H1 (cell line): ENCODE data around the gene YPEL4. TPM values are rescaled to one million over a fixed set of nuclear protein-coding genes. Genes with fewer than 3 reads are reported as not detected.

Source experiments
- CTCF ChIA-PET: fragments of 300-600 bp; sonication (Branson Sonifier 250); formaldehyde crosslinking; loops from one replicate; lab custom pipeline; 2021; ENCODE audit not compliant: partially characterized antibody; lab: Charles Lee
- POLR2A ChIA-PET: fragments of 300-600 bp; sonication (Branson Sonifier 250); formaldehyde crosslinking; loops from one replicate; lab custom pipeline; 2021; ENCODE audit warnings: inconsistent platforms; ENCODE audit not compliant: partially characterized antibody; lab: Charles Lee
- DNase-seq, 2 experiments: peaks; one replicate each; pipeline versions ENCODE4 v3.0.0 to v3.0.0-alpha.2; 2010 to 2022; ENCODE audit warnings: low spot score in 2 of 2, low read depth in 1 of 2, mixed read lengths in 1 of 2
- FAIRE-seq: peaks from 2 replicates; lab custom pipeline; 2011; peaks lifted over from hg19 to GRCh38; lab: Jason Lieb, UNC
- H2AFZ ChIP-seq: 2 replicates; pipeline ENCODE4 v1.8.1; 2012; ENCODE audit warnings: low read length, inconsistent platforms
- H2AK5ac ChIP-seq: 2 replicates; pipeline ENCODE4 v1.6.1; 2013; ENCODE audit warnings: low read depth, low read length
- H2BK120ac ChIP-seq: replicated peaks from 2 replicates; pipeline ENCODE3; 2013; ENCODE audit warnings: low read depth, low read length, inconsistent platforms
- H2BK12ac ChIP-seq: 2 replicates; pipeline ENCODE4 v1.6.1; 2013; ENCODE audit warnings: low read depth, low read length
- H2BK15ac ChIP-seq: 2 replicates; pipeline ENCODE4 v1.6.1; 2013; ENCODE audit warnings: low read length
- H2BK20ac ChIP-seq: 2 replicates; pipeline ENCODE4 v1.6.1; 2013; ENCODE audit warnings: low read length
- H2BK5ac ChIP-seq: 2 replicates; pipeline ENCODE4 v1.6.1; 2013; ENCODE audit warnings: low read depth, low read length
- H3K14ac ChIP-seq: 2 replicates; pipeline ENCODE4 v1.6.1; 2013; ENCODE audit warnings: inconsistent platforms; ENCODE audit not compliant: insufficient read length
- H3K18ac ChIP-seq: 2 replicates; pipeline ENCODE4 v1.6.1; 2013; ENCODE audit warnings: low read length; ENCODE audit errors: extremely low read depth
- H3K23ac ChIP-seq: 2 replicates; pipeline ENCODE4 v1.6.1; 2013; ENCODE audit warnings: inconsistent platforms; ENCODE audit not compliant: insufficient read length
- H3K23me2 ChIP-seq: 2 replicates; pipeline ENCODE4 v1.6.1; 2013; ENCODE audit warnings: low read depth, low read length
- H3K27ac ChIP-seq: 2 replicates; pipeline ENCODE4 v1.6.1; 2011; ENCODE audit warnings: low read depth, low read length, inconsistent platforms
- H3K27me3 ChIP-seq, 4 experiments: replicated peaks in 1 of 4; 1 replicate in 1 of 4; 2 replicates in 3 of 4; pipeline versions ENCODE4 v1.6.1 to v1.8.1; 2011 to 2013; ENCODE audit warnings: low read length in 3 of 4, mild to moderate bottlenecking in 3 of 4, inconsistent platforms in 2 of 4, mixed read lengths in 2 of 4, moderate library complexity in 1 of 4; ENCODE audit not compliant: control insufficient read depth in 3 of 4, insufficient read depth in 3 of 4; ENCODE audit errors: extremely low read depth in 1 of 4
- H3K36me3 ChIP-seq, 4 experiments: 2 replicates each; pipeline versions ENCODE4 v1.6.1 to v1.8.1; 2011 to 2013; ENCODE audit warnings: mild to moderate bottlenecking in 4 of 4, low read length in 3 of 4, moderate library complexity in 2 of 4, control low read depth in 1 of 4, inconsistent platforms in 1 of 4; ENCODE audit not compliant: insufficient read depth in 4 of 4, control insufficient read depth in 2 of 4
- H3K4ac ChIP-seq: replicated peaks from 2 replicates; pipeline ENCODE3; 2013; ENCODE audit warnings: low read length, low read depth, mixed read lengths, inconsistent platforms; ENCODE audit not compliant: insufficient read length
- H3K4me1 ChIP-seq, 4 experiments: replicated peaks in 1 of 4; 1 replicate in 1 of 4; 2 replicates in 3 of 4; pipeline versions ENCODE4 v1.6.1 to v1.8.1; 2011 to 2013; ENCODE audit warnings: low read length in 3 of 4, inconsistent platforms in 2 of 4, mixed read lengths in 1 of 4; ENCODE audit not compliant: insufficient read depth in 4 of 4, control insufficient read depth in 3 of 4
- H3K4me2 ChIP-seq, 2 experiments: 2 replicates each; pipeline versions ENCODE4 v1.6.1 to v1.8.1; 2011 to 2013; ENCODE audit warnings: low read depth in 2 of 2, low read length in 2 of 2, control low read depth in 1 of 2, inconsistent platforms in 1 of 2, mild to moderate bottlenecking in 1 of 2; ENCODE audit not compliant: insufficient read depth in 1 of 2
- H3K4me3 ChIP-seq, 4 experiments: fragments of 200-600, 300-600 bp in 1 of 4; sonication (generic), shearing (Covaris generic), sonication (Bioruptor Twin) in 1 of 4; 2 replicates each; pipeline versions ENCODE4 v1.5.1 to v1.8.1; 2011 to 2016; ENCODE audit warnings: low read length in 4 of 4, low read depth in 3 of 4, control low read depth in 2 of 4, inconsistent platforms in 2 of 4, mild to moderate bottlenecking in 2 of 4, mixed read lengths in 1 of 4, moderate library complexity in 1 of 4; ENCODE audit not compliant: insufficient read depth in 2 of 4; ENCODE audit errors: extremely low read depth in 1 of 4
- H3K56ac ChIP-seq: replicated peaks from 2 replicates; pipeline ENCODE3; 2013; ENCODE audit warnings: low read depth, mild to moderate bottlenecking, mixed read lengths, low read length, inconsistent platforms; ENCODE audit not compliant: insufficient read length
- H3K79me1 ChIP-seq: 2 replicates; pipeline ENCODE4 v1.6.1; 2013; ENCODE audit warnings: low read depth, low read length, control low read depth
- H3K79me2 ChIP-seq, 2 experiments: 2 replicates each; pipeline versions ENCODE4 v1.6.1 to v1.8.1; 2012 to 2013; ENCODE audit warnings: low read length in 2 of 2, mild to moderate bottlenecking in 2 of 2, inconsistent platforms in 1 of 2; ENCODE audit not compliant: insufficient read depth in 2 of 2, control insufficient read depth in 1 of 2
- H3K9ac ChIP-seq, 4 experiments: replicated peaks in 1 of 4; 1 replicate in 1 of 4; 2 replicates in 3 of 4; pipeline versions ENCODE4 v1.6.1 to v1.8.1; 2011 to 2013; ENCODE audit warnings: low read depth in 3 of 4, low read length in 3 of 4, control low read depth in 2 of 4, mild to moderate bottlenecking in 2 of 4, moderate library complexity in 2 of 4, inconsistent platforms in 1 of 4; ENCODE audit errors: extremely low read depth in 1 of 4
- H3K9me3 ChIP-seq, 2 experiments: 2 replicates each; pipeline versions ENCODE4 v1.6.1 to v1.8.1; 2012 to 2013; ENCODE audit warnings: mild to moderate bottlenecking in 2 of 2, moderate library complexity in 2 of 2, control low read depth in 1 of 2, inconsistent platforms in 1 of 2, low read depth in 1 of 2, low read length in 1 of 2, mixed read lengths in 1 of 2; ENCODE audit not compliant: insufficient read depth in 2 of 2
- H4K20me1 ChIP-seq, 2 experiments: replicated peaks in 1 of 2; 2 replicates each; pipeline versions ENCODE3 to v1.8.1; 2011 to 2013; ENCODE audit warnings: inconsistent platforms in 2 of 2, low read length in 2 of 2, mild to moderate bottlenecking in 1 of 2; ENCODE audit not compliant: insufficient read depth in 2 of 2, control insufficient read depth in 1 of 2
- H4K5ac ChIP-seq: 2 replicates; pipeline ENCODE4 v1.6.1; 2013; ENCODE audit warnings: low read length, low read depth, mixed read lengths, inconsistent platforms; ENCODE audit not compliant: insufficient read length
- H4K8ac ChIP-seq: 2 replicates; pipeline ENCODE4 v1.8.0; 2013; ENCODE audit warnings: mild to moderate bottlenecking, moderate library complexity, low read length, inconsistent platforms; ENCODE audit not compliant: insufficient read depth; ENCODE audit errors: extremely low read depth
- H4K91ac ChIP-seq: replicated peaks from 2 replicates; pipeline ENCODE3; 2013; ENCODE audit warnings: low read length, mixed read lengths, inconsistent platforms; ENCODE audit not compliant: insufficient read length
- EGR1 ChIP-seq: IDR thresholded peaks from 2 replicates; pipeline ENCODE4 v1.6.1; 2011; ENCODE audit warnings: low read depth, low read length, borderline replicate concordance
- KDM1A ChIP-seq: fragments of 200-600, 300-600 bp; sonication (generic); IDR thresholded peaks from 2 replicates; pipeline ENCODE4 v1.7.1; 2016; ENCODE audit warnings: mild to moderate bottlenecking, low read length, borderline replicate concordance
- PHF8 ChIP-seq: fragments of 200-600 bp; sonication (generic); conservative IDR thresholded peaks from 2 replicates; pipeline ENCODE4 v1.7.1; 2012; ENCODE audit warnings: low read depth, mild to moderate bottlenecking, inconsistent platforms, low read length, moderate library complexity
- TEAD4 ChIP-seq: IDR thresholded peaks from 2 replicates; pipeline ENCODE4 v1.6.1; 2012; ENCODE audit warnings: low read depth, low read length, inconsistent platforms, mixed read lengths
- whole genome bisulfite sequencing, 2 experiments: shearing (Covaris generic) in 1 of 2; methylation state at CpG; one replicate each; pipeline versions ENCODE4 v1.1.6 to v1.1.7; 2013 to 2015; ENCODE audit warnings: low lambda C conversion rate in 2 of 2, mixed read lengths in 2 of 2, inconsistent platforms in 1 of 2, low coverage in 1 of 2, missing lambda C conversion rate in 1 of 2; ENCODE audit not compliant: insufficient replicate concordance in 2 of 2, insufficient coverage in 1 of 2, insufficient read length in 1 of 2; ENCODE audit errors: extremely low coverage in 1 of 2, missing lambda C conversion rate in 1 of 2; 5-methylcytosine and 5-hydroxymethylcytosine counted together
- polyA plus RNA-seq, 7 experiments: library from polyadenylated mRNA; depleted of rRNA in 3 of 7; stranded (reverse) in 5 of 7; unstranded in 2 of 7; fragments of >200 nt in 5 of 7; fragments of 200-250 nt in 2 of 7; gene quantifications; 1 replicate in 5 of 7; 2 replicates in 1 of 7; 4 replicates in 1 of 7; pipeline versions ENCODE4 v1.2.1 to v1.2.3, GENCODE V29; 2011 to 2013; ENCODE audit warnings: missing spikeins in 2 of 7, mixed read lengths in 2 of 7
- total RNA-seq: library from RNA; stranded (reverse); fragmentation: NEBNext Ultra II Directional; extraction: Animal tissue kit (Norgen Biotek cat#: 25700); gene quantifications from 2 replicates; pipeline ENCODE4 v1.2.1, GENCODE V29; 2021

YPEL4 gene
- total and polyA plus RNA-seq, 2 of the 8 experiments (the other 6 are each of a cell fraction or from before 2014, with no cell fraction given), result 0.13 to 0.38 TPM

DNA sequence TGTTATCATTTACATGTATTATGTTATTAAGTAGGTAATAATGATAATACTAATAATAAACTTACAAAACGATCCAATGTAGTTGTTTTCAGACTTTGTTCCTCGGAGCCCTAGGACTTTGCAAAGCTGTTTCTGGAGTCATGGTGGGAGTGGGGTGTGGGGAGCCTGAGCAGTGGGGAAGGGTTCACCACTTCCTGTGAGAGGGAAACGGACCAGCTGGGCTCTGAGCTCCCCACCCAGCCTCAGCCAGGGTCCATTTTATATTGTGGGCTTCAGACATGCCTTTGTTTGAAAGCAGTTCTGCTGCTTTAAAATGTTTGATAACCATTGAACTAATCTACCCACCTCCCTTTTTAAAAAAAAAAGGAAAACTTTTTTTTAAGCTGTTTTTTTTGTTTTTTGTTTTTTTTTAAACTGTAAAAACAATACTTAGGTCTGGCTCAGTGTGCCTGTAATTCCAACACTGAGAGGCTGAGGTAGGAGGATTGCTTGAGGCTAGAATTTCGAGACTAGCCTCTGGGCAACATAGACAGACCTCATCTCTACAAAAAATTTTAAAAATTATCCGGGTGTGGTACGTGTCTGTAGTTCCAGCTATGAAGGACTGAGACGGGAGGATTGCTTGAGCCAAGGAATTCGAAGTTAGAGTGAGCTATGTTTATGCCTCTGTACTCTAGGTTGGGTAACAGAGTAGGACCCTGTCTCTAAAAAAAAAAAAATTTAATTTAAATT lies 45.2 kb downstream of the YPEL4 start:
- H2BK15ac ChIP-seq, result no peak overlapping the region
- H3K56ac ChIP-seq, result no peak overlapping the region
- H3K23ac ChIP-seq, result no peak overlapping the region
- H3K27ac ChIP-seq, result no peak overlapping the region
- no peaks in the 10 kb centered on the region for H3K79me2 ChIP-seq
- 78% methylated on average over 8 of the region's 8 CpGs; no CpG with 5 or more reads in 1 of the 2 experiments for WGBS, 2 experiments
- H2AK5ac ChIP-seq, result no peak overlapping the region
- no peak overlapping the region for H3K18ac ChIP-seq
- ChIA-PET CTCF (interaction anchor here (0.7 to 20.2 kb wide), 12 partner anchors 10 to 1276 kb away, joined by 3 to 286 read pairs (median 4); partner anchors contain the start of gene UBE2L6), POLR2A (interaction anchor here (0.7 to 51.1 kb wide), 10 partner anchors 9 to 174 kb away, joined by 3 to 1546 read pairs (median 4); partner anchors contain the start of genes CLP1, UBE2L6 and YPEL4)
- H4K91ac ChIP-seq, result no peak overlapping the region
- H3K23me2 ChIP-seq, result no peaks in the 10 kb centered on the region
- no peaks in the 10 kb centered on the region for H3K79me1 ChIP-seq
- H3K9me3 ChIP-seq, result no peaks in the 10 kb centered on the region
- H3K9ac ChIP-seq, result no peak overlapping the region
- no peaks in the 10 kb centered on the region for H4K20me1 ChIP-seq
- H3K4me1 ChIP-seq, result no peaks in the 10 kb centered on the region
- H3K4me3 ChIP-seq, result no peak overlapping the region
- H3K4me2 ChIP-seq, result no peak overlapping the region
- DNase-seq (no peak), FAIRE-seq (no peak)
- H2BK5ac ChIP-seq, result no peak overlapping the region
- no peak overlapping the region for H4K5ac ChIP-seq
- no peak overlapping the region for H2BK120ac ChIP-seq
- H3K27me3 ChIP-seq, result no peaks in the 10 kb centered on the region
- H3K14ac ChIP-seq, result no peak overlapping the region
- no peak overlapping the region for H2AFZ ChIP-seq
- H2BK12ac ChIP-seq, result no peak overlapping the region
- no peak overlapping the region for H3K4ac ChIP-seq
- H3K36me3 ChIP-seq, result peaks cover 0 to 13% (median 2%) of the 10 kb centered on the region in 4 experiments; a peak in 6 of 8 replicates
- H4K8ac ChIP-seq, result no peak overlapping the region
- no peak overlapping the region for H2BK20ac ChIP-seq
- no peak for TF ChIP-seq TEAD4
- no peak for TF ChIP-seq PHF8
- TF ChIP-seq EGR1, result no peak
- no peak for TF ChIP-seq KDM1A
